ENCODE data around the gene VASH1. TPM values are rescaled to one million over a fixed set of nuclear protein-coding genes. Genes with fewer than 3 reads are reported as not detected.

VASH1 gene
- total and polyA plus RNA-seq, 2 donors (not counting 3 experiments of a cell fraction or from before 2014, with no cell fraction given), result 39.8 to 168 TPM

- H3K9me3 ChIP-seq (replicated peaks; ENCODE audit: control insufficient read depth, insufficient read depth, low read length), result no peaks in the 10 kb centered on the region
- BruUV-seq (replicated peaks), result no TSS peak
- DNase-seq (ENCODE audit: low read depth, low spot score) (no peak), FAIRE-seq (no peak)
- no peak overlapping the region for H3K9ac ChIP-seq (replicated peaks; ENCODE audit: extremely low read depth, insufficient read depth, low read length)
- H3K4me2 ChIP-seq (ENCODE audit: insufficient read depth, low read length), result no peak overlapping the region
- POLR2A ChIA-PET, result no interaction called here
- H3K27me3 ChIP-seq (ENCODE audit: control insufficient read depth in 2 of 2, insufficient read depth in 2 of 2, low read length in 2 of 2), result peaks cover 0 to under 1% of the 10 kb centered on the region in 2 experiments
- CTCF ChIA-PET, result interaction anchor here (1.5 to 2.9 kb wide), 3 partner anchors 19 to 55 kb away, joined by 4 to 18 read pairs (median 15); no protein-coding TSS in a partner anchor
- H3K79me2 ChIP-seq (ENCODE audit: control insufficient read depth, insufficient read depth, low read length), result peaks cover 10% of the 10 kb centered on the region
- H4K20me1 ChIP-seq (replicated peaks; ENCODE audit: control insufficient read depth, extremely low read depth, insufficient read depth, low read length), result no peaks in the 10 kb centered on the region
- TF ChIP-seq EZH2 (IDR thresholded peaks at IDR 0.05; ENCODE audit: borderline replicate concordance, low read depth, low read length, severe bottlenecking) (no peak), MYC (IDR thresholded peaks at IDR 0.05; ENCODE audit: low read depth, low read length) (no peak), POLR2A (IDR thresholded peaks at IDR 0.05; ENCODE audit: low read depth, low read length) (no peak)
- TF ChIP-seq, protein P1, sequence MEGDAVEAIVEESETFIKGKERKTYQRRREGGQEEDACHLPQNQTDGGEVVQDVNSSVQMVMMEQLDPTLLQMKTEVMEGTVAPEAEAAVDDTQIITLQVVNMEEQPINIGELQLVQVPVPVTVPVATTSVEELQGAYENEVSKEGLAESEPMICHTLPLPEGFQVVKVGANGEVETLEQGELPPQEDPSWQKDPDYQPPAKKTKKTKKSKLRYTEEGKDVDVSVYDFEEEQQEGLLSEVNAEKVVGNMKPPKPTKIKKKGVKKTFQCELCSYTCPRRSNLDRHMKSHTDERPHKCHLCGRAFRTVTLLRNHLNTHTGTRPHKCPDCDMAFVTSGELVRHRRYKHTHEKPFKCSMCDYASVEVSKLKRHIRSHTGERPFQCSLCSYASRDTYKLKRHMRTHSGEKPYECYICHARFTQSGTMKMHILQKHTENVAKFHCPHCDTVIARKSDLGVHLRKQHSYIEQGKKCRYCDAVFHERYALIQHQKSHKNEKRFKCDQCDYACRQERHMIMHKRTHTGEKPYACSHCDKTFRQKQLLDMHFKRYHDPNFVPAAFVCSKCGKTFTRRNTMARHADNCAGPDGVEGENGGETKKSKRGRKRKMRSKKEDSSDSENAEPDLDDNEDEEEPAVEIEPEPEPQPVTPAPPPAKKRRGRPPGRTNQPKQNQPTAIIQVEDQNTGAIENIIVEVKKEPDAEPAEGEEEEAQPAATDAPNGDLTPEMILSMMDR (IDR thresholded peaks at IDR 0.05; ENCODE audit: extremely low read depth in 1 of 2, insufficient read depth in 1 of 2, low read depth in 1 of 2, low read length in 2 of 2), result no peak
- no peak overlapping the region for H3K27ac ChIP-seq (ENCODE audit: insufficient read depth, low read depth, low read length)
- H3K9me1 ChIP-seq (replicated peaks; ENCODE audit: control insufficient read depth, extremely low read depth, insufficient read depth, low read length), result no peaks in the 10 kb centered on the region
- no peak overlapping the region for H3K4me3 ChIP-seq (replicated peaks in 1 of 3; ENCODE audit: insufficient read depth in 1 of 3, low read depth in 1 of 3, low read length in 3 of 3)
- peaks cover 48% of the 10 kb centered on the region for H3K4me1 ChIP-seq (ENCODE audit: control insufficient read depth, extremely low read depth, insufficient read depth, low read length)
- dilution Hi-C loops (cut with MboI; ENCODE audit: extremely low pct_ligation_motif_present, low sequenced_read_pairs), result no loop called here
- peaks cover 0 to 11% of the 10 kb centered on the region in 2 experiments for H3K36me3 ChIP-seq (ENCODE audit: control insufficient read depth in 2 of 2, extremely low read depth in 1 of 2, insufficient read depth in 2 of 2, low read length in 2 of 2)
- H2AFZ ChIP-seq (ENCODE audit: low read depth, low read length), result no peak overlapping the region
- intact Hi-C loops (cut with micrococcal nuclease), result no loop called here
Observed at GRCh38 chr14:76765461-76765931, 4.2 kb downstream of the VASH1 start.
